Sigmoid colon (tissue), 4 donors: Measurements from ENCODE around the gene L3HYPDH.

Experiments used
- EP300 ChIP-seq, 4 donors: sonication (generic); formaldehyde crosslinking; IDR thresholded peaks; one replicate each; pipeline ENCODE4 v1.6.1; 2017; ENCODE audit warnings: antibody characterized with exemption in 4 of 4
- POLR2AphosphoS5 ChIP-seq, 4 donors: sonication (generic); formaldehyde crosslinking; IDR thresholded peaks; one replicate each; pipeline ENCODE4 v1.6.1; 2017; ENCODE audit warnings: antibody characterized with exemption in 4 of 4
- TF ChIP-seq, protein P1 (sequence below), 4 experiments: fragments of 450-650 bp in 3 of 4; fragments of 200-600 bp in 1 of 4; IDR thresholded peaks; one replicate each; pipeline ENCODE4 v1.5.1; 2016 to 2019; ENCODE audit warnings: antibody characterized with exemption in 4 of 4, mild to moderate bottlenecking in 3 of 4, moderate library complexity in 2 of 4

GRCh38 chr14:59492384-59492783, 8.2 kb upstream of the L3HYPDH start:
- TF ChIP-seq, protein P1, sequence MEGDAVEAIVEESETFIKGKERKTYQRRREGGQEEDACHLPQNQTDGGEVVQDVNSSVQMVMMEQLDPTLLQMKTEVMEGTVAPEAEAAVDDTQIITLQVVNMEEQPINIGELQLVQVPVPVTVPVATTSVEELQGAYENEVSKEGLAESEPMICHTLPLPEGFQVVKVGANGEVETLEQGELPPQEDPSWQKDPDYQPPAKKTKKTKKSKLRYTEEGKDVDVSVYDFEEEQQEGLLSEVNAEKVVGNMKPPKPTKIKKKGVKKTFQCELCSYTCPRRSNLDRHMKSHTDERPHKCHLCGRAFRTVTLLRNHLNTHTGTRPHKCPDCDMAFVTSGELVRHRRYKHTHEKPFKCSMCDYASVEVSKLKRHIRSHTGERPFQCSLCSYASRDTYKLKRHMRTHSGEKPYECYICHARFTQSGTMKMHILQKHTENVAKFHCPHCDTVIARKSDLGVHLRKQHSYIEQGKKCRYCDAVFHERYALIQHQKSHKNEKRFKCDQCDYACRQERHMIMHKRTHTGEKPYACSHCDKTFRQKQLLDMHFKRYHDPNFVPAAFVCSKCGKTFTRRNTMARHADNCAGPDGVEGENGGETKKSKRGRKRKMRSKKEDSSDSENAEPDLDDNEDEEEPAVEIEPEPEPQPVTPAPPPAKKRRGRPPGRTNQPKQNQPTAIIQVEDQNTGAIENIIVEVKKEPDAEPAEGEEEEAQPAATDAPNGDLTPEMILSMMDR (IDR thresholded peaks at IDR 0.05): no peak
- TF ChIP-seq POLR2AphosphoS5 (IDR thresholded peaks at IDR 0.05): no peak
- TF ChIP-seq EP300 (IDR thresholded peaks at IDR 0.05): no peak
